ENCODE measurements around the gene NLGN4X. TPM values are rescaled to one million over a fixed set of nuclear protein-coding genes. Genes with fewer than 3 reads are reported as not detected.

The NLGN4X gene
- polyA plus RNA-seq, 2 of the 4 experiments (the other 2 are of a cell fraction) = 0.06 to 0.17 TPM

GRCh38 chrX:6163721-6164120 is 64.9 kb downstream of the NLGN4X start:
- Histone ChIP-seq H3K4me3 (no peak overlapping the region), H3K4me2 (no peak overlapping the region), H3K27ac (no peak overlapping the region), H3K9me3 (no peaks in the 10 kb centered on the region), H3K4me1 (no peaks in the 10 kb centered on the region)
- ChIA-PET POLR2A (no interaction called here), CTCF (interaction anchor here (1.3 kb wide), 1 partner anchor 31 kb away, joined by 4 read pairs; no protein-coding TSS in a partner anchor)
- TF ChIP-seq, protein P1, sequence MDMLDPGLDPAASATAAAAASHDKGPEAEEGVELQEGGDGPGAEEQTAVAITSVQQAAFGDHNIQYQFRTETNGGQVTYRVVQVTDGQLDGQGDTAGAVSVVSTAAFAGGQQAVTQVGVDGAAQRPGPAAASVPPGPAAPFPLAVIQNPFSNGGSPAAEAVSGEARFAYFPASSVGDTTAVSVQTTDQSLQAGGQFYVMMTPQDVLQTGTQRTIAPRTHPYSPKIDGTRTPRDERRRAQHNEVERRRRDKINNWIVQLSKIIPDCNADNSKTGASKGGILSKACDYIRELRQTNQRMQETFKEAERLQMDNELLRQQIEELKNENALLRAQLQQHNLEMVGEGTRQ (IDR thresholded peaks at IDR 0.05) = no peak
- TF ChIP-seq CBX8 (IDR thresholded peaks at IDR 0.05) (no peak), RAD21 (conservative IDR thresholded peaks at IDR 0.05 in 1 of 2, IDR thresholded peaks at IDR 0.05 in 1 of 2) (no peak), BCL3 (IDR thresholded peaks at IDR 0.05) (no peak), ESRRA (IDR thresholded peaks at IDR 0.05; ENCODE audit: borderline replicate concordance, low read length) (no peak), CHD4 (IDR thresholded peaks at IDR 0.05; ENCODE audit: borderline replicate concordance) (no peak), ZNF302 (CRISPR knock-in tag; IDR thresholded peaks at IDR 0.05) (no peak)
- TF ChIP-seq, protein P2, sequence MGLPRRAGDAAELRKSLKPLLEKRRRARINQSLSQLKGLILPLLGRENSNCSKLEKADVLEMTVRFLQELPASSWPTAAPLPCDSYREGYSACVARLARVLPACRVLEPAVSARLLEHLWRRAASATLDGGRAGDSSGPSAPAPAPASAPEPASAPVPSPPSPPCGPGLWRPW (IDR thresholded peaks at IDR 0.05) = no peak
- TF ChIP-seq, protein P3, sequence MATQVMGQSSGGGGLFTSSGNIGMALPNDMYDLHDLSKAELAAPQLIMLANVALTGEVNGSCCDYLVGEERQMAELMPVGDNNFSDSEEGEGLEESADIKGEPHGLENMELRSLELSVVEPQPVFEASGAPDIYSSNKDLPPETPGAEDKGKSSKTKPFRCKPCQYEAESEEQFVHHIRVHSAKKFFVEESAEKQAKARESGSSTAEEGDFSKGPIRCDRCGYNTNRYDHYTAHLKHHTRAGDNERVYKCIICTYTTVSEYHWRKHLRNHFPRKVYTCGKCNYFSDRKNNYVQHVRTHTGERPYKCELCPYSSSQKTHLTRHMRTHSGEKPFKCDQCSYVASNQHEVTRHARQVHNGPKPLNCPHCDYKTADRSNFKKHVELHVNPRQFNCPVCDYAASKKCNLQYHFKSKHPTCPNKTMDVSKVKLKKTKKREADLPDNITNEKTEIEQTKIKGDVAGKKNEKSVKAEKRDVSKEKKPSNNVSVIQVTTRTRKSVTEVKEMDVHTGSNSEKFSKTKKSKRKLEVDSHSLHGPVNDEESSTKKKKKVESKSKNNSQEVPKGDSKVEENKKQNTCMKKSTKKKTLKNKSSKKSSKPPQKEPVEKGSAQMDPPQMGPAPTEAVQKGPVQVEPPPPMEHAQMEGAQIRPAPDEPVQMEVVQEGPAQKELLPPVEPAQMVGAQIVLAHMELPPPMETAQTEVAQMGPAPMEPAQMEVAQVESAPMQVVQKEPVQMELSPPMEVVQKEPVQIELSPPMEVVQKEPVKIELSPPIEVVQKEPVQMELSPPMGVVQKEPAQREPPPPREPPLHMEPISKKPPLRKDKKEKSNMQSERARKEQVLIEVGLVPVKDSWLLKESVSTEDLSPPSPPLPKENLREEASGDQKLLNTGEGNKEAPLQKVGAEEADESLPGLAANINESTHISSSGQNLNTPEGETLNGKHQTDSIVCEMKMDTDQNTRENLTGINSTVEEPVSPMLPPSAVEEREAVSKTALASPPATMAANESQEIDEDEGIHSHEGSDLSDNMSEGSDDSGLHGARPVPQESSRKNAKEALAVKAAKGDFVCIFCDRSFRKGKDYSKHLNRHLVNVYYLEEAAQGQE (IDR thresholded peaks at IDR 0.05) = no peak
- FAIRE-seq (peak; percentile 43), DNase-seq (ENCODE audit: low read depth in 1 of 2, low spot score in 1 of 2) (no peak), ATAC-seq (no peak)
- WGBS (ENCODE audit: missing lambda C conversion rate) = 0% methylated on average over 1 of the region's 1 CpG

DNA sequence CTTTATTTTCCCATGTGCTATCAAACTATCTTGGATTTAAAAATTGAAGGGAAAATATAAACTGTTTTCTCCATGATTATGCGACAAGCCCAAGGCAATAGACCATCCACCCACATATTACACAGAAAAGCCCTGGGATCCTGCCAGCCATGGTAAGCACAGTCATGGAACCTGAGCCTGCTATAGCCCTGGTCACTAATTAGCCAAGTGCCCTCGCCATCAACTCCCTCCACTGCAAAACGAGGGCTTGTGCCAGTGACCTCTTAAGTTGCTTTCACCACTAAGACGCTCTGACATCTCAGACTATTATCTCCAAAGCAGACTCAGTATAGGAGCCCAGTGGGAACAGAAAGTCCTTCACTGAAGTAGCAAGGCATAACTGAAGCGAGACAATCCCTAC is 69.2 kb downstream of the NLGN4X start:
- Histone ChIP-seq H3K4me2 (no peak overlapping the region), H3K4me1 (no peaks in the 10 kb centered on the region), H3K27ac (no peak overlapping the region), H3K4me3 (no peak overlapping the region), H3K9me3 (no peaks in the 10 kb centered on the region)
- TF ChIP-seq NR3C1 (IDR thresholded peaks at IDR 0.05) = no peak
- no peak for TF ChIP-seq KDM5A (IDR thresholded peaks at IDR 0.05)
- no peak for TF ChIP-seq PBX3 (IDR thresholded peaks at IDR 0.05)
- TF ChIP-seq CHD4 (IDR thresholded peaks at IDR 0.05; ENCODE audit: borderline replicate concordance) = no peak
- no peak for TF ChIP-seq RARB (CRISPR knock-in tag; IDR thresholded peaks at IDR 0.05)
- no peak for TF ChIP-seq MAZ (IDR thresholded peaks at IDR 0.05; ENCODE audit: borderline replicate concordance, low read depth, low read length)
- no peak for TF ChIP-seq MYC (IDR thresholded peaks at IDR 0.05; ENCODE audit: borderline replicate concordance, low read length)
- TF ChIP-seq ZC3H11A (IDR thresholded peaks at IDR 0.05) = no peak
- no peak for TF ChIP-seq HDAC2 (IDR thresholded peaks at IDR 0.05)
- no peak for TF ChIP-seq NPAS2 (CRISPR knock-in tag; IDR thresholded peaks at IDR 0.05; ENCODE audit: borderline replicate concordance)
- TF ChIP-seq, protein P3 (IDR thresholded peaks at IDR 0.05) = no peak
- no peak for TF ChIP-seq HOXA7 (CRISPR knock-in tag; IDR thresholded peaks at IDR 0.05)
- TF ChIP-seq ZSCAN20 (CRISPR knock-in tag; IDR thresholded peaks at IDR 0.05) = no peak
- DNase-seq (ENCODE audit: low read depth in 1 of 2, low spot score in 1 of 2) (no peak), FAIRE-seq (no peak), ATAC-seq (no peak)
- ChIA-PET POLR2A (no interaction called here), CTCF (no interaction called here)
- 17% methylated on average over 2 of the region's 5 CpGs for WGBS (ENCODE audit: missing lambda C conversion rate)
